Right cardiac atrium (tissue), 5 donors: Measurements from ENCODE around the gene KLHDC10. TPM values are rescaled to one million over a fixed set of nuclear protein-coding genes. Genes with fewer than 3 reads are reported as not detected.
"Not testable (repeated sequence)": the region's sequence is repeated elsewhere in the genome, so short reads cannot be mapped to it uniquely, and the experiment has no call there.

ENCODE experiments used
- ATAC-seq, 2 donors: fragments of 200-7000 bp; cut with Tn5 transposase; one replicate each; pipeline versions ENCODE4 v1.8.0 to v1.9.1; 2020; ENCODE audit warnings: moderate library complexity in 2 of 2, mild to moderate bottlenecking in 1 of 2
- DNase-seq, 3 donors: peaks; one replicate each; pipeline ENCODE4 v3.0.0-alpha.2; 2020
- H3K27ac ChIP-seq: one replicate; pipeline ENCODE4 v1.5.1; 2013; ENCODE audit warnings: mild to moderate bottlenecking, low read length, control low read depth, moderate library complexity
- H3K27me3 ChIP-seq: one replicate; pipeline ENCODE4 v1.6.1; 2013; ENCODE audit not compliant: control insufficient read depth, insufficient read depth
- H3K4me1 ChIP-seq: one replicate; pipeline ENCODE4 v1.6.1; 2013; ENCODE audit warnings: low read length; ENCODE audit not compliant: control insufficient read depth, insufficient read depth
- H3K4me3 ChIP-seq: one replicate; pipeline ENCODE4 v1.5.1; 2013; ENCODE audit warnings: low read length, control low read depth
- H3K9me3 ChIP-seq: one replicate; pipeline ENCODE4 v1.6.1; 2013; ENCODE audit warnings: low read length; ENCODE audit not compliant: control insufficient read depth
- WGBS: extraction: QIAGEN DNeasy Blood & Tissue Kit; methylation state at CpG from one replicate; pipeline ENCODE4 v1.1.7; 2013; 5-methylcytosine and 5-hydroxymethylcytosine counted together
- intact Hi-C, 4 donors: fragments of 100-400 bp; cut with DNase I; formaldehyde crosslinking; loops; one replicate each; pipeline versions ENCODE4 v1.11.0 to v1.14.0; 2022 to 2023
- polyA plus RNA-seq: library from polyadenylated mRNA; stranded (reverse); fragments of 200-250 nt; gene quantifications from one replicate; pipeline ENCODE4 v1.2.3, GENCODE V29; 2013
- total RNA-seq, 4 donors: library from RNA; stranded (reverse); fragmentation: NEBNext Ultra II Directional; extraction: Animal tissue kit (Norgen Biotek cat#: 25700); gene quantifications; one replicate each; pipeline ENCODE4 v1.2.1, GENCODE V29; 2021
- donor health status: healthy with polysubstance abuse.
- donor health status: DM: no; HTN: yes; CAD: no.
- donor health status: DM: no; HTN: no; CAD: no.
- donor health status: DM: no; HTN: yes; CAD: no; lungs with severe emphysema.
- donor health status: DM: yes; HTN: yes; CAD: no.

The KLHDC10 gene
- total and polyA plus RNA-seq, 5 donors, result 8.6 to 29.4 (median 25.3) TPM

DNA sequence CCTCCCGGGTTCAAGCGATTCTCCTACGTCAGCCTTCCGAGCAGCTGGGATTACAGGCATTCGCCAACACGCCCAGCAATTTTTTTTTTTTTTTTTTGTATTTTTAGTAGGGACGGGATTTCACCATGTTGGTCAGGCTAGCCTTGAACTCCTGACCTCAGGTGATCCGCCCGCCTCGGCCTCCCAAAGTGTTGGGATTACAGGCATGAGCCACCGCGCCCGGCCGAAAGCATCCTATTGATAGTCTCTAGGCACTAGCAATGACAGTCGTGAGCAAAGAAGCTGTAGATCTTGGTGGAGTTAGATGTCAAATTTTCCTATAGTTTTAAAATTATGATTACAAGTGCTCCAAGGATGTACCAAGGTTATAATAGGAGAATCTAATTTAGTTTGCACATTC is 18.1 kb upstream of the KLHDC10 start:
- H3K4me1 ChIP-seq, intact Hi-C loops, ATAC-seq, DNase-seq, H3K27ac ChIP-seq, H3K9me3 ChIP-seq, H3K27me3 ChIP-seq, H3K4me3 ChIP-seq: not testable (repeated sequence)
- WGBS, result 95% methylated on average over 15 of the region's 15 CpGs

DNA sequence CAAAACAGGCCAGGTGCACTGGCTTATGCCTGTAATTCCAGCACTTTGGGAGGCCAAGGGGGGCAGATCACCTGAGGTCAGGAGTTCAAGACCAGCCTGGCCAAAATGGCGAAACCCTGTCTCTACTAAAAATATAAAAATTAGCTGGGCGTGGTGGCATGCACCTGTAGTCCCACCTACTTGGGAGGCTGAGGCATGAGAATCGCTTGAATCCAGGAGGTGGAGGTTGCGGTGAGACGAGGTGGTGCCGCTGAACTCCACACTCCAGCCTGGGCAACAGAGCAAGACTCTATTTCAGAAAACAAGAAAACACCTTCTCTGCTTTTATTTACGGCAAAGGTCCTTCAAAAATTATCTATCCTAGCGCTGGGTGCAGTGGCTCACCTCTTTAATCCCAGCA is 15.1 kb upstream of the KLHDC10 start:
- H3K27ac ChIP-seq, H3K27me3 ChIP-seq, DNase-seq, ATAC-seq, H3K9me3 ChIP-seq, H3K4me3 ChIP-seq, intact Hi-C loops, H3K4me1 ChIP-seq: not testable (repeated sequence)
- WGBS, result 95% methylated on average over 8 of the region's 8 CpGs

DNA sequence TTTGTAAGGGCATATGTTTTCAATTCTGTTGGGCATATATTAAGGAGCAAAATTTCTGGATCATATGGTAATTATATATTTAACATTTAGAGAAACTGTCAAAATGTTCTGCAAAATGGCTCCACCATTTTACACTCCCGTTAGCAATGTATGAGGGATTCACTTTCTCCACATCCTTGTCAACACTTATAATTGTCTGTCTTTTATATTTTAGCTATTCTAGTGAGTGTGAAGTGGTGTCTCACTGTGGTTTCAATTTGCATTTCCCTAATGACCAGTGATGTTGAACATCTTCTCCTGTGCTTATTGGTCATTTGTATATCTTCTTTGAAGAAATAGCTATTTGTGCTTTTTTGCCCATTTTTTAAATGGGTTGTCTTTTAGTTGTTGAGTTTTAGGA is 8.1 kb upstream of the KLHDC10 start:
- Histone ChIP-seq H3K4me1 (no peaks in the 10 kb centered on the region), H3K27me3 (no peaks in the 10 kb centered on the region), H3K9me3 (no peaks in the 10 kb centered on the region), H3K27ac (no peak overlapping the region), H3K4me3 (no peak overlapping the region)
- ATAC-seq (no peak), DNase-seq (no peak)
- WGBS, result 90% methylated on average over 1 of the region's 1 CpG
- intact Hi-C loops, result no loop called here

DNA sequence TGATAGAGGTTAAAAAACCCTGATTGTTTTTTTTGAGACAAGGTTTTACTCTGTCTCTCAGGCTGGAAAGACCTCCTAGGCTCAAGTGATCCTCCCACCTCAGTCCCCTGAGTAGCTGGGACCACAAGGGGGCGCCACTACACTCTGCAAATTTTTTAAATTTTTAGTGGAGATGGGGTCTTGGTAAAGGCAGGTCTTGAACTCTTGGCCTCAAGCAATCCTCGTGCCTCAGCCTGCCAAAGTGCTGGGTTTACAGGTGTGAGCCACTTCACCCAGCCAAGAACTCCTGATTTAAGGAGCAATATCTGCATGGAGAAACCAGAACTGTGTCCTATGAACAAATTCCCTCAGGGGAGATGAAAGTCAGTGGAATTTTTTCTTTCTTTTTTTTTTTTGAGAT is 7.3 kb upstream of the KLHDC10 start:
- Histone ChIP-seq H3K9me3 (no peaks in the 10 kb centered on the region), H3K4me1 (no peaks in the 10 kb centered on the region), H3K4me3 (no peak overlapping the region), H3K27me3 (no peaks in the 10 kb centered on the region), H3K27ac (no peak overlapping the region)
- WGBS, result 3% methylated on average over 2 of the region's 2 CpGs
- intact Hi-C loops, result no loop called here
- ATAC-seq (no peak), DNase-seq (peak; percentile 40 to 69 (median 66))

DNA sequence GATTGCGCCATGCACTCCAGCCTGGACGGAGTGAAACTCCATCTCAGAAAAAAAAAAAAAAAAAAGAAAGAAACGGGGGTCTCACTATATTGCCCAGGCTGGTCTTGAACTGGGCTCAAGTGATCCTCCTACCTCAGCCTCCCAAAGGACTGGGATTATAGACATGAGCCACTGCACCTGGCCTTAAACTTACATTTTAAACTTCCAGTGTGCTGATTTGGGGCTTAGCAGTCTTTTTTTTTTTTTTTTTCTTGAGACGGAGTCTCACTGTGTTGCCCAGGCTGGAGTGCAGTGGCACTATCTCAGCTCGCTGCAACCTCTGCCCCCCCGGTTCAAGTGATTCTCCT is 5.8 kb upstream of the KLHDC10 start:
- H3K4me1 ChIP-seq, H3K27ac ChIP-seq, H3K4me3 ChIP-seq, H3K9me3 ChIP-seq, intact Hi-C loops, H3K27me3 ChIP-seq, DNase-seq, ATAC-seq: not testable (repeated sequence)
- 85% methylated on average over 6 of the region's 6 CpGs for WGBS

DNA sequence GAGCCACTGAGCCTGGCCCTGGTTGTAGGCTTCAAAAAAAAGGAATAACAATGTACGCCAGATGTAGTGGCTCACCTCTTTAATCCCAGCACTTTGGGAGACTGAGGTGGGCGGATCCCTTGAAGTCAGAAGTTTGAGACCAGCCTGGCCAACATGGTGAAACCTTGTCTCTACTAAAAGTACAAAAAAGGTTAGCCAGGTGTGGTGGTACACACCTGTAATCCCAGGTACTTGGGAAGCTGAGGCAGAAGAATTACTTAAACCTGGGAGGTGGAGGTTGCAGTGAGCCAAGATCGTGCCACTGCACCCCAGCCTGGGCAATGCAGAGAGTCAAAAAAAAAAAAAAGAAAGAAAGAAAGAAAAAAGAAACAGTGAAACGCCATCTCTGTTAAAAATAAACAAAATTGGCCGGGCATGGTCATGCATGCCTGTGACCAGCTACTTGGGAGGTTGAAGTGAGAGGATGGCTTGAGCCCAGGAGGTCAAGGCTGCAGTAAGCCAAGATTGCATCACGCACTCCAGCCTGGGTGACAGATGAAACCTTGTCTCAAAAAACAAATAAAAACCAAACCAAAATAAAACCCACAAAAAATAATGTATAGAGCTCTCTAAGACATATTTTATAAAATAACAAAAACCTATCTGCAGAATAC is 4.7 kb upstream of the KLHDC10 start:
- no peak for ATAC-seq
- intact Hi-C loops, result no loop called here
- H3K27ac ChIP-seq, result no peak overlapping the region
- no peaks in the 10 kb centered on the region for H3K4me1 ChIP-seq
- no peak for DNase-seq
- H3K27me3 ChIP-seq, result no peaks in the 10 kb centered on the region
- H3K9me3 ChIP-seq, result no peaks in the 10 kb centered on the region
- WGBS, result 65% methylated on average over 6 of the region's 6 CpGs
- no peak overlapping the region for H3K4me3 ChIP-seq

DNA sequence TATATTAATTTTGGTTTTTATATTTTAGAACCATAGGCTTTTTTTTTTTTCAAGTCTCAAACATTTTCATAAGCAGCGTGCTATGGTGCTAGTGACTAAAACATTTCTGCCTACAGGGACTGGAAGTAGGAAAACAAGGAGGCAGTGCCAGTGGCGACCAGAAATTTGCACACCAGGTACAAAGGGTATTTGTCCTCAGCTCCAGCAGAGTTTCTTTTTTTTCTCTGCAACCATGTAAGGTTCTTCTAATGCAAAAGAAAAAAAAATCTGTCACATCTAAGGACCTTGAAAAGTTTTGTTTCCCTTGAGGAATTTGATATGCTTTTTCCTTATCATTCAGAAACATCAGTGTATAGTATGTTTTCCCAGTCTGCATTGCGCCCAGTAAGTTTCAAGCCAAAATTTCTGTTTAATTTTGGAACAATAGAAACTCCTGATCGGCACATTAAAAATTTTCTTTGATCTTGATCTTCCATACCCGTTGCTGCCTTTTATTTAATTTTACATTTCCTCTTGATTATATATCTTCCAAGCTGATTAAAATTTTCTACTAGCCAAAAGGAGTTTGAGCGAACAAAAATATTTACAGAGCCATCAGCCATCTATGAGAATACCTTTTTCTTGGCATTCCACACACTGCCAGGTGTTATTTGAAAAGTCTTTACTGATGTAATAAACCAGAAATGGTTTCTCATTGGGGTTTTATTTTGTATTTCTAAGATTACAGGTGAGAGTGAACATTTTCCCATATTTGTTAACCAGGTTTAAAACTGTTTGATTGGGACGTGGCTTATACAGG is 956 bp upstream of the KLHDC10 start:
- Histone ChIP-seq H3K27ac (no peak overlapping the region), H3K4me1 (no peaks in the 10 kb centered on the region), H3K9me3 (no peaks in the 10 kb centered on the region), H3K27me3 (no peaks in the 10 kb centered on the region), H3K4me3 (peak overlapping the region; percentile 68)
- DNase-seq (no peak), ATAC-seq (no peak)
- WGBS, result 63% methylated on average over 7 of the region's 7 CpGs
- intact Hi-C loops, result no loop called here

DNA sequence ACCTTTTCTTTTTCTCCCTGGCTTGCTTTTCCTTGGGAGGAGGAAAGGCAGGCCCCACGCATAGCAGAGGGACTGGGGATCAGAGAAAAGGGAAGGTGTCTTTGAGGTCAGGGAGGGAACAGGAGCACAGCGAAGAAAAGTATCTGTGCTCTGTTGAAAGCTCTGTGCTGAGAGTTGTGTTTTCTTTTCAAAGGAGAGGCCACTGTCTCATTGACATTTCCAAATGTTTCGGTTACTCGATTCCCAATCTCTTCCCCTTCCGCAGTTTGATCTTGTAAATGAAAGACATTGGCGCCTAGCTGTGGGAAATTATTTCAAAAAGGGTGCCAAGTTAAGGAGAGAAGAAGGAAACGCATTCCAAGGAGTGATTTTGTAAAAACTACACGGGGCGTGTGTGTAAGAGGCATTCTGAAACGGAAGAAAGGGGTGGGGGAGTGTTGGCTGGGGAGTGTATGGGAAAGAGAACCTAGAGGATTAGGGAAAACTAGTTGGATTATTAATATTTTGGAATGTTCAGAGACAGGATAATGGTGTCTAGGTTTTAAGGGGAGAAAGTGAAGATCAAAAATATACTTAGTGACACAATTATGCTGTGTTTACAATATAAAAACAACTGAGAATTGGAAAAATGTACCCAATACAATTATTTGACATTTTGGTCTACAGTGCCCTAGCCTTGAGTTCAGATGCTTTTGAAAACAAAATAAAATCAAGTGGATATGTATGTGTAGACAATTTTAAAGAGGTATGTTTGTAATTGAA is 708 bp downstream of the KLHDC10 start:
- WGBS, result under 1% methylated on average over 10 of the region's 10 CpGs
- H3K27me3 ChIP-seq, result no peaks in the 10 kb centered on the region
- ATAC-seq (peak; percentile 7 to 29), DNase-seq (no peak)
- peak overlapping the region; percentile 13 for H3K27ac ChIP-seq
- intact Hi-C loops, result loop anchor here in 1 of 4 donors (5.0 to 10.0 kb wide), 2 partner anchors 654 to 686 kb away; no protein-coding TSS in a partner anchor
- H3K9me3 ChIP-seq, result no peaks in the 10 kb centered on the region
- no peaks in the 10 kb centered on the region for H3K4me1 ChIP-seq
- H3K4me3 ChIP-seq, result peak overlapping the region; percentile 73

DNA sequence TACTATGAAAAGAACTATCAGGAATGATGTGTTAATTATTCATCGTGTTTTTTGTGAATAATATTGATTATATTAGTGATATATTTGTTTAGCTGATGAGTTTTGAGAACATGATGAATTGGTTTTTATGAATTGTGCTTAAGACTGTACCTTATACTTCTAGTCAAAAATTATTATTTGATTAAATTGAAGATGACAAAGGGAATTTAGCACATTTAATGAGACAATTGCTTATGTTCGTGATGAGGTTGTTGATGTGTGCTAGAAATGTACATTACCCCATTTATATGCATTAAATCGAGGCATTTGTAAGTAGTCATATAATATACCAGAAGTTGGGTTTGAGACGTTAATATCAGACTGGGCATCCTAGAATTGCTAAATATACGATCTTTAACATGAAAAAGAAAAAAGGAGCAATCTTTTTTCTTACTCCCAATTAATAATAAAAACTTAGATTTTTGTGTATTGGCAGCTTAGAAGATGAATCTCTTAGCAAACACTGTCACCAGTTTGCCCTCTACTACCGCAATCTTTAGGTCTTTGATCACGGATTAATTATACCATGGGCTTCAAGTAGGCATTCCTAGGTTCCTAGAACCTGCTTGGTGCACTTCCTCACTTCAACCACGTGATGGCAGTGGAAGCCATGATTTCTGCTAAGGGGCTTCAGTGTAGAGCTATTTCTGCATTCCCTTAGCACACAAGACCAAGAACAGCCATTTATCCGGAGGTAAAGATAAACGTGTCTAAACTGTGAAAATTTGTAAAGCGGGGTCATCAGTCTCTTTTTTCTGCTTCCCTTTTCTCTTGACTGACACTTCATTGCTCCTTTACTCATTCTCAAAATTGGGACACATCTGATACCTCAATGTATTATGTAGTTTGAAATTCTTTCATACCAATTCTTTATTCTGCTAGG is 1.6 kb downstream of the KLHDC10 start:
- no peaks in the 10 kb centered on the region for H3K27me3 ChIP-seq
- DNase-seq, result peak in 1 of 3 donors; percentile 29
- peak overlapping the region; percentile 73 for H3K4me3 ChIP-seq
- peak; percentile 39 to 40 for ATAC-seq
- H3K27ac ChIP-seq, result no peak overlapping the region
- no peaks in the 10 kb centered on the region for H3K9me3 ChIP-seq
- intact Hi-C loops, result loop anchor here in 1 of 4 donors (5.0 to 10.0 kb wide), 2 partner anchors 653 to 685 kb away; no protein-coding TSS in a partner anchor
- H3K4me1 ChIP-seq, result no peaks in the 10 kb centered on the region
- WGBS, result 8% methylated on average over 11 of the region's 11 CpGs

DNA sequence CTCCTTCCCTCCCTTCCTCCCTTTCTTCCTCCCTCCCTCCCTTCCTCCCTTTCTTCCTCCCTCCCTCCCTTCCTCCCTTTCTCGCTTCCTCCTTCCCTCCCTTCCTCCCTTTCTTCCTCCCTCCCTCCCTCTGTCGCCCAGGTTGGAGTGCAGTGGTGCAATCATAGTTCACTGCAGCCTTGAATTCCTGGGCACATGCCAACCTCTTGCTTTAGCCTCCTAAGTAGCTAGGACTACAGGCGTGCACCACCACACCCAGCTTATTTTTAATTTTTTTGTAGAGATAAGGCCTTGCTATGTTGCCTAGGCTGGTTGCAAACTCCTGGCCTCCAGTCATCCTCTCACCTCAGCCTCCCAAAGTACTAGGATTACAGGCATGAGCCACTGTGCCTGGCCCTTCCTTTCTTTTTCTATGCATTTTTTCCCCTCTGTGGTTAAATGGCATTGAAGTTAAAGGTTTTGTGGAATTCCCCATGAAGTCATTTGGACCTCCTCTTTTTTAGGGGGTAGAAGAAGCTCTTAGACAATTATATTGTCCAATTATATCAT is 9.6 kb downstream of the KLHDC10 start:
- H3K27me3 ChIP-seq, result no peaks in the 10 kb centered on the region
- no peak for ATAC-seq
- H3K4me1 ChIP-seq, result no peaks in the 10 kb centered on the region
- H3K9me3 ChIP-seq, result no peaks in the 10 kb centered on the region
- intact Hi-C loops, result loop anchor here in 1 of 4 donors (10.0 kb wide), 1 partner anchor 645 kb away; no protein-coding TSS in a partner anchor
- 80% methylated on average over 3 of the region's 3 CpGs for WGBS
- H3K4me3 ChIP-seq, result no peak overlapping the region
- no peak for DNase-seq
- H3K27ac ChIP-seq, result no peak overlapping the region
